Transverse colon (tissue), 3 donors: ENCODE results near the gene TUB.

Experiments
- EP300 ChIP-seq: sonication (generic); formaldehyde crosslinking; IDR thresholded peaks from one replicate; pipeline ENCODE4 v1.6.1; 2017; ENCODE audit warnings: antibody characterized with exemption, low read depth
- TF ChIP-seq, protein P1 (sequence below), 5 experiments: fragments of 200-600 bp in 3 of 5; fragments of 450-650 bp in 2 of 5; sonication (generic) in 3 of 5; IDR thresholded peaks; 1 replicate in 2 of 5; 2 replicates in 3 of 5; pipeline ENCODE4 v1.5.1; 2016 to 2017; ENCODE audit warnings: antibody characterized with exemption in 5 of 5, inconsistent platforms in 3 of 5, mild to moderate bottlenecking in 2 of 5, moderate library complexity in 1 of 5

DNA sequence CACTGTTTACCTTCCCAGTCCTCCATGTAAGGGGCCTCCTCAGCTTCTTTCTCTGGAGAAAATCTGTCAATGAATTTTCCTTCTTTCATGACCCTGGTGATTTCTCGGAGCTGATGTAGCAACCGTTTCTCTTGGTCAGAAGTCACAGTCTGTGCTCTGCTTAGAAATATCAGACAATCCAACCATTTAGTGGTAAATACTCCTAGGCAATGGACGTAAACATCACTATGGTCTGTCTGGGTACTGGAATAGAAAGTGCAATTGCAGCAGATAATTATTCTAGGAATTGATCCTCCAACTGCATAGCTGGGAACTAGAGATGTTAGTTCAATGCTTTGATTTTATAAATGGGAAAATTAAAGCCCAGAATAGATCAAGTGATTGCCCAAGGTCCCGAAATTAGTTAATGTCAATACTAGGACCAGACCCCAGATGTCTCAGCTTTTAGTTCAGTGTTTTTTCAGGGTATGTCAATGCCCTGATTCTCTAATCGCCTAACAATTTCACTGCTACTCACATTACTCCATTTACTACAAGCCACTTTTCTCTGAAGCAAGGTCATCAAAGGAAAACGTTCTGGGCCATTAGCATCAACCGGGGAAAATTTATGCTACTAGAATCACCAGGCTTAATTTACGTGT is 45.8 kb downstream of the TUB start:
- TF ChIP-seq, protein P1, sequence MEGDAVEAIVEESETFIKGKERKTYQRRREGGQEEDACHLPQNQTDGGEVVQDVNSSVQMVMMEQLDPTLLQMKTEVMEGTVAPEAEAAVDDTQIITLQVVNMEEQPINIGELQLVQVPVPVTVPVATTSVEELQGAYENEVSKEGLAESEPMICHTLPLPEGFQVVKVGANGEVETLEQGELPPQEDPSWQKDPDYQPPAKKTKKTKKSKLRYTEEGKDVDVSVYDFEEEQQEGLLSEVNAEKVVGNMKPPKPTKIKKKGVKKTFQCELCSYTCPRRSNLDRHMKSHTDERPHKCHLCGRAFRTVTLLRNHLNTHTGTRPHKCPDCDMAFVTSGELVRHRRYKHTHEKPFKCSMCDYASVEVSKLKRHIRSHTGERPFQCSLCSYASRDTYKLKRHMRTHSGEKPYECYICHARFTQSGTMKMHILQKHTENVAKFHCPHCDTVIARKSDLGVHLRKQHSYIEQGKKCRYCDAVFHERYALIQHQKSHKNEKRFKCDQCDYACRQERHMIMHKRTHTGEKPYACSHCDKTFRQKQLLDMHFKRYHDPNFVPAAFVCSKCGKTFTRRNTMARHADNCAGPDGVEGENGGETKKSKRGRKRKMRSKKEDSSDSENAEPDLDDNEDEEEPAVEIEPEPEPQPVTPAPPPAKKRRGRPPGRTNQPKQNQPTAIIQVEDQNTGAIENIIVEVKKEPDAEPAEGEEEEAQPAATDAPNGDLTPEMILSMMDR (IDR thresholded peaks at IDR 0.05) = no peak
- TF ChIP-seq EP300 = no peak
